ENCODE measurements around the gene DENND2D.

The DENND2D gene

DNA sequence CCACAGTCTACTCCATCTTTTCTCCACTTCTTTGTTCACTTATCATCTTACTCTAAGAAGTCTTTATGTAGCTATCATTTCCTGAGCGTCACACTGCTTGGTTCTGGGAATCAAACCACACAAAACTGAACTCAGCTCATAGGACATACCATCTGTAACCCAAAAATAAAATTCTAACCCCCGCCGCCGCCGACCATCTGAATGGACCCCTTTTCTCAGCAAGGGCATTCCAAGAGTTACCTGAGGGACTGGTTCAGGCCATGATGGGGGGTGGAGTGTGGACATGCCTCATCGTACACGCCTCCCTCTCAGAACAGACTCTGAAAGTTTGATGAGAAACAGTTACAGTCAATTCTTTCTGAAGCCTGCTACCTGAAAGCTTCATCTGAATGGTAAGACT, 14.4 kb upstream of the DENND2D start:
- no peak for DNase-seq (ENCODE audit: extremely low read depth, low read depth)
- TF ChIP-seq, protein P1, sequence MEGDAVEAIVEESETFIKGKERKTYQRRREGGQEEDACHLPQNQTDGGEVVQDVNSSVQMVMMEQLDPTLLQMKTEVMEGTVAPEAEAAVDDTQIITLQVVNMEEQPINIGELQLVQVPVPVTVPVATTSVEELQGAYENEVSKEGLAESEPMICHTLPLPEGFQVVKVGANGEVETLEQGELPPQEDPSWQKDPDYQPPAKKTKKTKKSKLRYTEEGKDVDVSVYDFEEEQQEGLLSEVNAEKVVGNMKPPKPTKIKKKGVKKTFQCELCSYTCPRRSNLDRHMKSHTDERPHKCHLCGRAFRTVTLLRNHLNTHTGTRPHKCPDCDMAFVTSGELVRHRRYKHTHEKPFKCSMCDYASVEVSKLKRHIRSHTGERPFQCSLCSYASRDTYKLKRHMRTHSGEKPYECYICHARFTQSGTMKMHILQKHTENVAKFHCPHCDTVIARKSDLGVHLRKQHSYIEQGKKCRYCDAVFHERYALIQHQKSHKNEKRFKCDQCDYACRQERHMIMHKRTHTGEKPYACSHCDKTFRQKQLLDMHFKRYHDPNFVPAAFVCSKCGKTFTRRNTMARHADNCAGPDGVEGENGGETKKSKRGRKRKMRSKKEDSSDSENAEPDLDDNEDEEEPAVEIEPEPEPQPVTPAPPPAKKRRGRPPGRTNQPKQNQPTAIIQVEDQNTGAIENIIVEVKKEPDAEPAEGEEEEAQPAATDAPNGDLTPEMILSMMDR (IDR thresholded peaks at IDR 0.05; ENCODE audit: low read depth, low read length), result no peak

DNA sequence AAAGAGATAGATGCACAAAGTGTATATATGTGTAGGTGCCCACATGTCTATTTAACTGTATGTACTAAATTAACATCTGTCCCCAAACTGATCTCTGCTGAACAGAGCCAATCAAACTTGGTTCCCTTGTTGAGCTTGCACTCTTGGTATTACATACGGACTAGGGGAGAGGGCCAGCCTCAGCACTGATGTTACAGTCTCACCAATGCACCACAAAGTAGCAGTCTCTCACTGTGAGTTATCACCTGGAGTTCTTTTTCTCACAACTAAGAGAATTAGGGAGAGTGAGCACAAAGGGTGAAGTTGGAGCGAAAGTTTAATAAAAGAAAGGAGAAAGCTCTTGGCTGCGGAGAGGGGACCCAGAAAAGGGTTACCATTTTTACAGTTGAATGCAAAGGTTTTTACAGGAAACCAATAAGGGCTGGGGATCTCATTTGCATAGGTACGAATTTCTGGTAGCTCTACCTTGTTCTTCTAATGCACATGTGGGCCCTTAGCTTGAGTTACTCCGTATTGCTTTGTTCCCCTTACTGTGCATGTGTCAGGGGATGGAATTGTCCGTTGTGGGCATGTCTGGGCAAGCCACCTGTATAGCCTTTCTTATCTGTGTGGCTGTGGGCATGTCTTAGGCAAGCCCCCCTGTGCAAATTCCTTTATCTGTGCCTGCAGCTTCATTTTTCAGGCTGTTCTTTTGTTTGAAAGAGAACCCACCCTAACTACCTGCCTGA, 13.8 kb upstream of the DENND2D start:
- TF ChIP-seq, protein P1 (IDR thresholded peaks at IDR 0.05; ENCODE audit: low read depth, low read length), result no peak
- no peak for DNase-seq (ENCODE audit: extremely low read depth, low read depth)

DNA sequence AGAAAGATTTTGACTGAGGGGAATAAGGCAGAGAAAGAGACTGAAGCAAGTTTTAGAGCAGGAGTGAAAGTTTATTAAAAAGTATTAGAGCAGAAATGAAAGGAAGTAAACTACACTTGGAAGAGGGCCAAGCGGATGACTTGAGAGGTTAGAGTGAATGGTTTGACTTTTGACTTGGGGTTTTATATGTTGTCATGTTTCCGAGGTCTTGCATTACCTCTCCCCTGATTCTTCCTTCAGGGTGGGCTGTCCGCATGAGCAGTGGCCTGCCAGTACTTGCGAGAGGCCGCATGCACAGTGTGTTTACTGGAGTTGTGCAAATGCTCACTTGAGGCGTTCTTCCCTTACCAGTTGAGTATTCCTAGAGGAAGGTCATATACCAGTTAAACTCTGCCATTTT, 13.0 kb upstream of the DENND2D start:
- TF ChIP-seq, protein P1 (IDR thresholded peaks at IDR 0.05; ENCODE audit: low read depth, low read length), result no peak
- no peak for DNase-seq (ENCODE audit: extremely low read depth, low read depth)

DNA sequence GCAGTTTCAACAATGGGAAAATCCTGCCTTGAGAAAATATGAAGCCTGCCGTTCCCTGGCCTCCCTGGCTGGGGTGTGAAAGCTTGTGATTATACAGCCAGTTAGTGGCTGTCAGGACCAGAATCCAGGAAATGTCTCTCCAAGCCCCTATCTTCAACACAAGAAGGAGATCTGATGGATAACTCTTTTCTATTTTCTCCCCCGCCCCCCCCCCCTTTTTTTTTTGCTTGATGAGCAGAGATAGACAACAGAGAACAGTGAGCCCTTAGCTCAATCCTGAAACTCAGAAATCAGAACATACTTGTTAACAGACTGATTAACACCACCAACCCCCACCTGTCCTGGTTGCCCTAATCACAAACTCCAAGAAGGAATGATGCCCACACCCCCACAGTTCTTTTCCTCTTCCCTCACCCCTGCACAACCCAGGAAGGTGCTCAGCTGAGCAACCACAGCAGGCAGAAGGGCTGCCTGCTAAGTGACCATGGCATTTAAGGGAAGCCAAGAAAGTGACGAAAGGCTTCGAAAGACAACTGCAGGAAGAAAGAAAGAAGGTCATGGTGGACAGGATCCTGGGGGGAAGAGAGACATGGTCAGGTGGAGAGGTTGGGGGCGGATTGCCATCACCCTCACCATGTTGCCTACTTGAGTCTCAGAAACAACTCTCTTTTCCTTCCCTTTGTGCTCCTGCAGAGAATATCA, 12.3 kb upstream of the DENND2D start:
- no peak for DNase-seq (ENCODE audit: extremely low read depth, low read depth)
- TF ChIP-seq, protein P1 (IDR thresholded peaks at IDR 0.05; ENCODE audit: low read depth, low read length), result no peak

DNA sequence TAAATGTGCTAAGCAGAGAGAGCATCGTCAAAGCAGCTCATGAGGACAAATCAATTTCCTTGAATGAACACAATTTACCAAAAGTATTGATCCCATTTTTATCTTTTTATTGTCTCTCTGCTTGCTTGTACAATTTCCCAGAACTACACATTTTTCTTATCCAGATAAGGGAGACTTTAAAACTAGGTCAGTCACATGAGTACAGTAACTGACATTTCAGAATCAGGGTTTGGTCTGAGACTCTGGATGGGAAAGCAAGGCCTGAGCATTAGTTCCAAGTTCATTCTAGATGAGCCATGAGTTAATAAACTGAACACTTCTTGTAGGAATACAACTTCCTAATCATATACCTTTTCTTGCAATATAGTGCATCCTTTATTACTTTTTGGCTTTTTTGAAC, 11.5 kb upstream of the DENND2D start:
- TF ChIP-seq, protein P1 (IDR thresholded peaks at IDR 0.05; ENCODE audit: low read depth, low read length), result no peak
- no peak for DNase-seq (ENCODE audit: extremely low read depth, low read depth)

DNA sequence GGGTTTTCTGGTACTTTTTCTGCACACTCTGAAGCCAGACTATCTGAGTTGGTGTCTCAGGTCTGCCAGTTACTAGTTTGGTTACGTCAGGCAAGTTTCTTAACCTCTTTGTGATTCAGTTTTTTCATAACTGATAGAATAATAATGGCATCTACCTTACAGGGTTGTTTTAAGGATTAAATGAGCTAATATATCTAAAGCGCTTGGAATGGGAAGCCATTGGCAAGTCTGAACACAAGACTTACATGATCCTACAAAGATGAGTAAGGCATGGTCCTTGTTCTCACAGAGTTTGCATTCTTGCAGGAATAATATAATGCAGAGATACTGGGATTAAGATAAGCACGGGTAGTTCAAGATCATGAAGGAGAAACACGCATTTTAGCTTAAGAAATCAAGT, 9.2 kb upstream of the DENND2D start:
- no peak for DNase-seq (ENCODE audit: extremely low read depth, low read depth)
- TF ChIP-seq, protein P1 (IDR thresholded peaks at IDR 0.05; ENCODE audit: low read depth, low read length), result no peak

DNA sequence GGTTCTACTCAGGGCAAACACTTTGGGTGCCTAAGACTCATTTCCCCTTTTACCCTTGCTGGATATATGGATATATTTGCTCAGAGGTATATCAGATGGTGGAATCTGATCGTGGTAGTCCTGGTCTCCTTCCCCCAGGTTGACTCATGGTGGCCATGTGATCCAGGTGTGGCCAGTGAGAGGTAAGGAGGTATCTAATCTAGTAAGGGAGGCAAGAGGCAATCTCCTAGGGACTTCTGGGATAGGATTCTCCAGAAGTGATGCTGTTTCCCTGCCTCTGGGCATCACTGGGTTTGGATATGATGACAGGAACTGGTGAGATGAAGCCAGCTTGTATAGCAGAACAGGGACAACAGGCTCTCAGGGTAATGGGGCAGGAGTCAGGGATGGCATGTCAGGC, 8.5 kb upstream of the DENND2D start:
- DNase-seq (ENCODE audit: extremely low read depth, low read depth), result no peak
- TF ChIP-seq, protein P1 (IDR thresholded peaks at IDR 0.05; ENCODE audit: low read depth, low read length), result no peak

Measured in AG09319 (cell line).